Ascending aorta (tissue), 2 donors: ENCODE measurements around the gene MSLN. TPM values are rescaled to one million over a fixed set of nuclear protein-coding genes. Genes with fewer than 3 reads are reported as not detected.

Source experiments
- DNase-seq, 2 donors: peaks; one replicate each; pipeline ENCODE4 v3.0.0-alpha.2; 2019; ENCODE audit warnings: low spot score in 2 of 2
- H3K27ac ChIP-seq, 2 donors: fragments of 200-600 bp; sonication (generic); one replicate each; pipeline ENCODE4 v1.5.1; 2016 to 2017; ENCODE audit warnings: mild to moderate bottlenecking in 1 of 2
- H3K27me3 ChIP-seq: fragments of 200-600 bp; sonication (generic); one replicate; pipeline ENCODE4 v1.5.1; 2017
- H3K36me3 ChIP-seq, 2 donors: fragments of 200-600 bp; sonication (generic); one replicate each; pipeline ENCODE4 v1.5.1; 2016
- H3K4me1 ChIP-seq, 2 donors: fragments of 200-600 bp; sonication (generic); one replicate each; pipeline ENCODE4 v1.5.1; 2016 to 2017; ENCODE audit warnings: mild to moderate bottlenecking in 1 of 2
- H3K4me3 ChIP-seq, 2 donors: fragments of 200-600 bp; sonication (generic); one replicate each; pipeline ENCODE4 v1.5.1; 2016 to 2017; ENCODE audit warnings: mild to moderate bottlenecking in 1 of 2
- H3K9me3 ChIP-seq, 2 donors: fragments of 200-600 bp; sonication (generic); one replicate each; pipeline ENCODE4 v1.5.1; 2016
- intact Hi-C: fragments of 100-400 bp; cut with DNase I; formaldehyde crosslinking; loops from one replicate; pipeline ENCODE4 v1.15.1; 2023
- total RNA-seq: library from RNA; depleted of rRNA; stranded (reverse); fragments of >200 nt; gene quantifications from one replicate; pipeline ENCODE4 v1.1.0, GENCODE V29; 2016
- TF ChIP-seq, protein P1 (sequence below), 3 experiments: fragments of 200-600 bp in 2 of 3; fragments of 450-650 bp in 1 of 3; sonication (generic) in 2 of 3; IDR thresholded peaks; one replicate each; pipeline ENCODE4 v1.5.1; 2016 to 2019; ENCODE audit warnings: antibody characterized with exemption in 3 of 3, mild to moderate bottlenecking in 1 of 3, moderate library complexity in 1 of 3

MSLN gene
- total RNA-seq, 1 donor from 2014 or later = 1.7 TPM

- H3K4me1 ChIP-seq = peaks cover 7 to 17% of the 10 kb centered on the region in 2 donors
- TF ChIP-seq, protein P1, sequence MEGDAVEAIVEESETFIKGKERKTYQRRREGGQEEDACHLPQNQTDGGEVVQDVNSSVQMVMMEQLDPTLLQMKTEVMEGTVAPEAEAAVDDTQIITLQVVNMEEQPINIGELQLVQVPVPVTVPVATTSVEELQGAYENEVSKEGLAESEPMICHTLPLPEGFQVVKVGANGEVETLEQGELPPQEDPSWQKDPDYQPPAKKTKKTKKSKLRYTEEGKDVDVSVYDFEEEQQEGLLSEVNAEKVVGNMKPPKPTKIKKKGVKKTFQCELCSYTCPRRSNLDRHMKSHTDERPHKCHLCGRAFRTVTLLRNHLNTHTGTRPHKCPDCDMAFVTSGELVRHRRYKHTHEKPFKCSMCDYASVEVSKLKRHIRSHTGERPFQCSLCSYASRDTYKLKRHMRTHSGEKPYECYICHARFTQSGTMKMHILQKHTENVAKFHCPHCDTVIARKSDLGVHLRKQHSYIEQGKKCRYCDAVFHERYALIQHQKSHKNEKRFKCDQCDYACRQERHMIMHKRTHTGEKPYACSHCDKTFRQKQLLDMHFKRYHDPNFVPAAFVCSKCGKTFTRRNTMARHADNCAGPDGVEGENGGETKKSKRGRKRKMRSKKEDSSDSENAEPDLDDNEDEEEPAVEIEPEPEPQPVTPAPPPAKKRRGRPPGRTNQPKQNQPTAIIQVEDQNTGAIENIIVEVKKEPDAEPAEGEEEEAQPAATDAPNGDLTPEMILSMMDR (IDR thresholded peaks at IDR 0.05) = no peak
- peaks cover 0 to 5% of the 10 kb centered on the region in 2 donors for H3K36me3 ChIP-seq
- no peak overlapping the region for H3K4me3 ChIP-seq
- H3K27ac ChIP-seq = no peak overlapping the region
- DNase-seq = no peak
- intact Hi-C loops = no loop called here
- no peaks in the 10 kb centered on the region for H3K27me3 ChIP-seq
- H3K9me3 ChIP-seq = no peaks in the 10 kb centered on the region
Measured at GRCh38 chr16:791131-791530, 30.6 kb downstream of the MSLN start.

GRCh38 chr16:792221-792995 lies 31.9 kb downstream of the MSLN start:
- peaks cover 7 to 13% of the 10 kb centered on the region in 2 donors for H3K4me1 ChIP-seq
- no peak for DNase-seq
- intact Hi-C loops = no loop called here
- no peak overlapping the region for H3K27ac ChIP-seq
- H3K36me3 ChIP-seq = no peaks in the 10 kb centered on the region
- no peaks in the 10 kb centered on the region for H3K9me3 ChIP-seq
- TF ChIP-seq, protein P1 (IDR thresholded peaks at IDR 0.05) = no peak
- H3K27me3 ChIP-seq = no peaks in the 10 kb centered on the region
- H3K4me3 ChIP-seq = no peak overlapping the region

- intact Hi-C loops = no loop called here
- no peaks in the 10 kb centered on the region for H3K27me3 ChIP-seq
- no peak overlapping the region for H3K4me3 ChIP-seq
- TF ChIP-seq, protein P1 (IDR thresholded peaks at IDR 0.05) = no peak
- H3K4me1 ChIP-seq = peaks cover 7 to 8% of the 10 kb centered on the region in 2 donors
- no peaks in the 10 kb centered on the region for H3K36me3 ChIP-seq
- no peaks in the 10 kb centered on the region for H3K9me3 ChIP-seq
- no peak overlapping the region for H3K27ac ChIP-seq
- DNase-seq = no peak
Measured at GRCh38 chr16:793414-793813, 32.9 kb downstream of the MSLN start.

DNA sequence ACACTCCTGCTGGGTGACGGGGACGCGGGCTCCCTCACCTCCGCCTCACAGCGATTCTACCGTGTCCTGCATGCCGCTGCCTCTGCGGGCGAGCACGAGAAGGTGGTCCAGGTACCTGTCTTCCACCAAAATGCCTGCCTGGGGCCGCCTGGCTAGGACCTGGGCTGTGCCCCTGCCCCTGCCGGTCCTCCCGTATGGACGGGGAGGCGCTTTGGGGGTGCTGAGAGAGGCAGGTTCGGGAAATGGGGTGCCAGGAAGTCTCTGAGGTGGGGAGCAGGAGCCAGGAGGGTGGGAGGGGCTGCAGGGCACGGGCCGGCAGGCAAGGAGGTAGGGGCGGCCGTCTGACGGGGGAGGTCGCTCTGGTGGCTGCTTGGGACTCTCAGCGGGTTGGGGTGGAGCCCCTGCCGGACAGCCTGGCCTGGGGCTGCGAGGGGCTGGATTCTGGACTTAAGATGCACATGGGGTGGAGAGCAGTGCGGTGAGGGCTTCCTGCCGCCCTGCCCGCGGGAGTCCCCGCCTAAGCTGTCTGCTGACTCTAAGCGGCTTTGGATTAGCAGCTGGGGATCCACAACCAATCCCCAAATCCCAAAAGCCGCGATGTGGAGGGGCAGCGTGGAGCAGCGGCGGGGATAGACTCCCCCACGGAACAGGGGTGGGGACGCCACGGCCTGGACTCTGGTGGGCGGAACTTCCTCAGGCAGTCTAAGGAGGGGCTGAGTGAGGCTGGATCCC lies 33.7 kb downstream of the MSLN start:
- Histone ChIP-seq H3K4me3 (no peak overlapping the region), H3K9me3 (no peaks in the 10 kb centered on the region), H3K4me1 (peaks cover under 1 to 1% of the 10 kb centered on the region in 2 donors), H3K27ac (no peak overlapping the region), H3K36me3 (no peaks in the 10 kb centered on the region), H3K27me3 (peaks cover under 1% of the 10 kb centered on the region)
- intact Hi-C loops = no loop called here
- TF ChIP-seq, protein P1 (IDR thresholded peaks at IDR 0.05) = no peak
- DNase-seq = no peak

DNA sequence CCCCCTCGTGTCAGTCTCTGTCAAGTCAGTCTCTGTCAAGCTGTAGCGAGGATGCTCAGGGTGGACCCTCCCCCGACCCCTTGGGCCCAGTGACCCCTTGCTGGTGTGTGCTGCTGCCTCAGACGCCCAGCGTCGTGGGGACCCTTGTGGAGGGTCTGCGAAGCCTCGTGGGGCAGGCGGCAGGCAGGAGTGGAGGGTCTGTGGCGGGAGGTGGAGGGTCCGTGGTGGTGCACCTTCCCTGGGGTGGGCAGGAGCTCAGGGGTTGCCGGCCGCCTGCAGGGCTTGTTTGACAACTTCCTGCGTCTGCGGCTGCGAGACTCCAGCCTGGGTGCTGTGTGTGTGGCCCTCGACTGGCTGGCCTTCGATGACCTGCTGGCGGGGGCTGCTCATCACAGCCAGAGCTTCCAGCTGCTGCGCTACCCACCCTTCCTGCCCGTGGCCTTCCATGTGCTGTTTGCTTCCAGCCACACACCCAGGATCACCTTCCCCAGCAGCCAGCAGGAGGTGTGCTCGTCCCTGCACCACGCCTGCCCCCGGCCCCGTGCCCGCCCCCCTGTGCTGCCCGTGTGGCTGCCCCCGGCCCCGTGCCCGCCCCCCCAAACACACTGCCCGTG lies 34.4 kb downstream of the MSLN start:
- H3K36me3 ChIP-seq = no peaks in the 10 kb centered on the region
- no peaks in the 10 kb centered on the region for H3K4me1 ChIP-seq
- no peak overlapping the region for H3K27ac ChIP-seq
- TF ChIP-seq, protein P1 (IDR thresholded peaks at IDR 0.05) = no peak
- no peak for DNase-seq
- no peaks in the 10 kb centered on the region for H3K9me3 ChIP-seq
- intact Hi-C loops = no loop called here
- H3K4me3 ChIP-seq = no peak overlapping the region
- H3K27me3 ChIP-seq = peaks cover 7% of the 10 kb centered on the region
